Panc1 (cell line): Measurements from ENCODE around the gene ADD1.

Experiments
- CTCF ChIP-seq: fragments of 450-650 bp; IDR thresholded peaks from 2 replicates; pipeline ENCODE4 v1.5.1; 2017; ENCODE audit warnings: mild to moderate bottlenecking
- POLR2AphosphoS5 ChIP-seq: IDR thresholded peaks from 2 replicates; pipeline ENCODE4 v1.6.1; 2012; ENCODE audit warnings: mild to moderate bottlenecking, low read depth, low read length, moderate library complexity
- REST ChIP-seq, 2 experiments: IDR thresholded peaks; 2 replicates each; pipeline ENCODE4 v1.6.1; 2011 to 2012; ENCODE audit warnings: low read depth in 2 of 2, control low read depth in 1 of 2, low read length in 1 of 2, mild to moderate bottlenecking in 1 of 2, moderate library complexity in 1 of 2; ENCODE audit not compliant: insufficient read depth in 1 of 2
- SIN3A ChIP-seq: IDR thresholded peaks from 2 replicates; pipeline ENCODE4 v1.6.1; 2012; ENCODE audit warnings: low read depth, mild to moderate bottlenecking, low read length, moderate library complexity, borderline replicate concordance; ENCODE audit not compliant: insufficient read depth
- TCF7L2 ChIP-seq: IDR thresholded peaks from 2 replicates; pipeline ENCODE4 v1.6.1; 2011; ENCODE audit warnings: mild to moderate bottlenecking, low read depth, low read length, inconsistent platforms

GRCh38 chr4:2862528-2862927 is 18.9 kb downstream of the ADD1 start:
- TF ChIP-seq TCF7L2 (no peak), CTCF (no peak), POLR2AphosphoS5 (no peak), REST (IDR thresholded peaks at IDR 0.05; ENCODE audit: insufficient read depth in 1 of 2, low read depth in 2 of 2, low read length in 1 of 2) (no peak), SIN3A (no peak)
